ENCODE data around the gene TGFBR2. TPM values are rescaled to one million over a fixed set of nuclear protein-coding genes. Genes with fewer than 3 reads are reported as not detected.

TGFBR2 gene
- total and polyA plus RNA-seq, 2 experiments from 2014 or later: 4.7 to 13.0 TPM

DNA sequence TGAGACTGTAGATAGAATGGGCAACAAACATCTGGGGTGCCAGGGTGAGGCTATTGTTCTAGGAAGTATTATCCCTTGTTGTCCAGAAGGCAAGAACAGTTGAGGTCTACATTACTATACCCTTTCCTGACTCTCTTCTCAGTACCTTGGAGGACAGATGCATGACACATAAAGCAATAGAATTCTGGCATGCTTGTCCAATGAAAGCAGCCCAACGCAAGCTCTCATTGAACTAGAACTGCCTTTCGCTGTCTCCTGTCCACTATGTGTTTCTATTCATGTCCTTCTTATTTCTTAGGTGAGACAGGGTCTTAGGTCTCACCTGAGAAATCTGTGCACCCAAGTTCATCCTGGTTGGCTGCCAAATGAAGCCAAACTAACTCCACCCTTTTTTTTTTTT, 68.6 kb downstream of the TGFBR2 start:
- H4K20me1 ChIP-seq (replicated peaks; ENCODE audit: insufficient read depth): no peaks in the 10 kb centered on the region
- DNase-seq (ENCODE audit: low spot score) (no peak), ATAC-seq (no peak)
- no peak overlapping the region for H3K4me3 ChIP-seq
- peaks cover 36% of the 10 kb centered on the region for H3K36me3 ChIP-seq (ENCODE audit: insufficient read depth)
- H3K4me3 Mint-ChIP-seq: no peak overlapping the region
- H3K27me3 Mint-ChIP-seq (ENCODE audit: insufficient read depth, low read depth, poor library complexity): no peaks in the 10 kb centered on the region
- H3K4me1 Mint-ChIP-seq: peaks cover 10% of the 10 kb centered on the region
- H3K4me2 ChIP-seq: no peak overlapping the region
- no peak overlapping the region for H3K27ac ChIP-seq (ENCODE audit: low read depth)
- 0 out of 2 replicates have a peak, but pooled peaks cover under 1% of the 10 kb centered on the region for H3K79me2 ChIP-seq (replicated peaks; ENCODE audit: insufficient read depth)
- no peaks in the 10 kb centered on the region for H3K9me3 Mint-ChIP-seq
- H3K36me3 Mint-ChIP-seq (ENCODE audit: low read depth): peaks cover 57% of the 10 kb centered on the region
- no peaks in the 10 kb centered on the region for H3K9me2 ChIP-seq (ENCODE audit: insufficient read depth)
- TF ChIP-seq EZH2phosphoT487 (IDR thresholded peaks at IDR 0.05; ENCODE audit: unreplicated experiment) (no peak), ZNF331 (CRISPR knock-in tag; IDR thresholded peaks at IDR 0.05; ENCODE audit: low read depth) (no peak), POLR2AphosphoS5 (IDR thresholded peaks at IDR 0.05; ENCODE audit: low read depth) (no peak)
- TF ChIP-seq, protein P1, sequence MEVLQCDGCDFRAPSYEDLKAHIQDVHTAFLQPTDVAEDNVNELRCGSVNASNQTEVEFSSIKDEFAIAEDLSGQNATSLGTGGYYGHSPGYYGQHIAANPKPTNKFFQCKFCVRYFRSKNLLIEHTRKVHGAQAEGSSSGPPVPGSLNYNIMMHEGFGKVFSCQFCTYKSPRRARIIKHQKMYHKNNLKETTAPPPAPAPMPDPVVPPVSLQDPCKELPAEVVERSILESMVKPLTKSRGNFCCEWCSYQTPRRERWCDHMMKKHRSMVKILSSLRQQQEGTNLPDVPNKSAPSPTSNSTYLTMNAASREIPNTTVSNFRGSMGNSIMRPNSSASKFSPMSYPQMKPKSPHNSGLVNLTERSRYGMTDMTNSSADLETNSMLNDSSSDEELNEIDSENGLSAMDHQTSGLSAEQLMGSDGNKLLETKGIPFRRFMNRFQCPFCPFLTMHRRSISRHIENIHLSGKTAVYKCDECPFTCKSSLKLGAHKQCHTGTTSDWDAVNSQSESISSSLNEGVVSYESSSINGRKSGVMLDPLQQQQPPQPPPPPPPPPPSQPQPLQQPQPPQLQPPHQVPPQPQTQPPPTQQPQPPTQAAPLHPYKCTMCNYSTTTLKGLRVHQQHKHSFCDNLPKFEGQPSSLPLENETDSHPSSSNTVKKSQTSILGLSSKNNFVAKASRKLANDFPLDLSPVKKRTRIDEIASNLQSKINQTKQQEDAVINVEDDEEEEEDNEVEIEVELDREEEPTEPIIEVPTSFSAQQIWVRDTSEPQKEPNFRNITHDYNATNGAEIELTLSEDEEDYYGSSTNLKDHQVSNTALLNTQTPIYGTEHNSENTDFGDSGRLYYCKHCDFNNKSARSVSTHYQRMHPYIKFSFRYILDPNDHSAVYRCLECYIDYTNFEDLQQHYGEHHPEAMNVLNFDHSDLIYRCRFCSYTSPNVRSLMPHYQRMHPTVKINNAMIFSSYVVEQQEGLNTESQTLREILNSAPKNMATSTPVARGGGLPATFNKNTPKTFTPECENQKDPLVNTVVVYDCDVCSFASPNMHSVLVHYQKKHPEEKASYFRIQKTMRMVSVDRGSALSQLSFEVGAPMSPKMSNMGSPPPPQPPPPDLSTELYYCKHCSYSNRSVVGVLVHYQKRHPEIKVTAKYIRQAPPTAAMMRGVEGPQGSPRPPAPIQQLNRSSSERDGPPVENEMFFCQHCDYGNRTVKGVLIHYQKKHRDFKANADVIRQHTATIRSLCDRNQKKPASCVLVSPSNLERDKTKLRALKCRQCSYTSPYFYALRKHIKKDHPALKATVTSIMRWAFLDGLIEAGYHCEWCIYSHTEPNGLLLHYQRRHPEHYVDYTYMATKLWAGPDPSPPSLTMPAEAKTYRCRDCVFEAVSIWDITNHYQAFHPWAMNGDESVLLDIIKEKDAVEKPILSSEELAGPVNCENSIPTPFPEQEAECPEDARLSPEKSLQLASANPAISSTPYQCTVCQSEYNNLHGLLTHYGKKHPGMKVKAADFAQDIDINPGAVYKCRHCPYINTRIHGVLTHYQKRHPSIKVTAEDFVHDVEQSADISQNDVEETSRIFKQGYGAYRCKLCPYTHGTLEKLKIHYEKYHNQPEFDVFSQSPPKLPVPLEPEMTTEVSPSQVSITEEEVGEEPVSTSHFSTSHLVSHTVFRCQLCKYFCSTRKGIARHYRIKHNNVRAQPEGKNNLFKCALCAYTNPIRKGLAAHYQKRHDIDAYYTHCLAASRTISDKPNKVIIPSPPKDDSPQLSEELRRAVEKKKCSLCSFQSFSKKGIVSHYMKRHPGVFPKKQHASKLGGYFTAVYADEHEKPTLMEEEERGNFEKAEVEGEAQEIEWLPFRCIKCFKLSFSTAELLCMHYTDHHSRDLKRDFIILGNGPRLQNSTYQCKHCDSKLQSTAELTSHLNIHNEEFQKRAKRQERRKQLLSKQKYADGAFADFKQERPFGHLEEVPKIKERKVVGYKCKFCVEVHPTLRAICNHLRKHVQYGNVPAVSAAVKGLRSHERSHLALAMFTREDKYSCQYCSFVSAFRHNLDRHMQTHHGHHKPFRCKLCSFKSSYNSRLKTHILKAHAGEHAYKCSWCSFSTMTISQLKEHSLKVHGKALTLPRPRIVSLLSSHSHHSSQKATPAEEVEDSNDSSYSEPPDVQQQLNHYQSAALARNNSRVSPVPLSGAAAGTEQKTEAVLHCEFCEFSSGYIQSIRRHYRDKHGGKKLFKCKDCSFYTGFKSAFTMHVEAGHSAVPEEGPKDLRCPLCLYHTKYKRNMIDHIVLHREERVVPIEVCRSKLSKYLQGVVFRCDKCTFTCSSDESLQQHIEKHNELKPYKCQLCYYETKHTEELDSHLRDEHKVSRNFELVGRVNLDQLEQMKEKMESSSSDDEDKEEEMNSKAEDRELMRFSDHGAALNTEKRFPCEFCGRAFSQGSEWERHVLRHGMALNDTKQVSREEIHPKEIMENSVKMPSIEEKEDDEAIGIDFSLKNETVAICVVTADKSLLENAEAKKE (CRISPR knock-in tag; IDR thresholded peaks at IDR 0.05): no peak
- H3K4me1 ChIP-seq (ENCODE audit: insufficient read depth): no peaks in the 10 kb centered on the region; the same call in 1 of the 2 replicates
- no peak overlapping the region for H3K27ac Mint-ChIP-seq
- no peaks in the 10 kb centered on the region for H3K27me3 ChIP-seq (ENCODE audit: insufficient read depth)
- no peak overlapping the region for H2AFZ ChIP-seq
- no peaks in the 10 kb centered on the region for H3F3A ChIP-seq (replicated peaks; ENCODE audit: low read depth)

DNA sequence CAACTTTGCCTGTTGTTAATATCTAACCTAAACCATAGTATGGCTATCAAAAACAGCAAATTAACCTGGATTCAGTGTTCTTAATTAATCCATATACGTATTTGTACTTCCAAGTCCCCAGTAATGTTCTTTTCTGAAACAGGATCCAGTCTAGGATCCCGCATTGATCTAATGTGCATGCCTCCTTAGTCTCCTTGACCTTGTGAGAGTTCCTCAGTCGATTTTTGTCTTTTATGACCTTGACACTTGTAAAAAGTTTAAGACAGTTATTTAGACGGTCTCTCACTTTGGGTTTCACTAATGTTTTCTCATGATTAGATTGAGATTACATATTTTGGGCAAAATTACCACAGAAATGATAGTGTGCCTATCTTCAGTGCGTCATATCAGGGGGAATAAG, 69.4 kb downstream of the TGFBR2 start:
- Histone ChIP-seq H3F3A (replicated peaks; ENCODE audit: low read depth) (no peaks in the 10 kb centered on the region), H3K27me3 (ENCODE audit: insufficient read depth) (no peaks in the 10 kb centered on the region), H4K20me1 (replicated peaks; ENCODE audit: insufficient read depth) (no peaks in the 10 kb centered on the region), H3K4me1 (ENCODE audit: insufficient read depth) (peaks cover 2% of the 10 kb centered on the region), H2AFZ (no peak overlapping the region), H3K27ac (ENCODE audit: low read depth) (no peak overlapping the region), H3K79me2 (replicated peaks; ENCODE audit: insufficient read depth) (no peaks in the 10 kb centered on the region), H3K4me3 (no peak overlapping the region), H3K36me3 (ENCODE audit: insufficient read depth) (peaks cover 36% of the 10 kb centered on the region), H3K9me2 (ENCODE audit: insufficient read depth) (no peaks in the 10 kb centered on the region), H3K4me2 (no peak overlapping the region)
- peaks cover 55% of the 10 kb centered on the region for H3K36me3 Mint-ChIP-seq (ENCODE audit: low read depth)
- H3K4me3 Mint-ChIP-seq: no peak overlapping the region
- no peak for ATAC-seq
- H3K9me3 Mint-ChIP-seq: no peaks in the 10 kb centered on the region
- no peak overlapping the region for H3K27ac Mint-ChIP-seq
- peaks cover 17% of the 10 kb centered on the region for H3K4me1 Mint-ChIP-seq
- H3K27me3 Mint-ChIP-seq (ENCODE audit: insufficient read depth, low read depth, poor library complexity): no peaks in the 10 kb centered on the region
- TF ChIP-seq REST (IDR thresholded peaks at IDR 0.05; ENCODE audit: unreplicated experiment): no peak
- no peak for DNase-seq (ENCODE audit: low spot score)

Data from GM23338 (cell line).